HCT116 (cell line): ENCODE results near the gene LCOR. TPM values are rescaled to one million over a fixed set of nuclear protein-coding genes. Genes with fewer than 3 reads are reported as not detected.

Experiments
- ATAC-seq: fragments of 200-7000 bp; cut with Tn5 transposase; 2 replicates; pipeline ENCODE4 v1.9.1; 2020; ENCODE audit warnings: mild to moderate bottlenecking, moderate library complexity
- BruUV-seq: library from RNA; stranded (reverse); fragments of 400-500 nt; replicated peaks from 2 replicates; lab custom pipeline; 2021; lab: Mats Ljungman, UMichigan
- CTCF ChIA-PET: fragments of 300-600 bp; sonication (Branson Sonifier 250); formaldehyde crosslinking; loops from one replicate; lab custom pipeline; 2021; ENCODE audit warnings: antibody characterized with exemption; lab: Charles Lee
- POLR2A ChIA-PET: fragments of 300-600, 350-600 bp; sonication (Branson Sonifier 250); formaldehyde crosslinking; loops from one replicate; lab custom pipeline; 2021; ENCODE audit warnings: antibody characterized with exemption; lab: Charles Lee
- RAD21 ChIA-PET, 2 experiments: fragments of 300-600 bp; sonication (Branson Sonifier 250); formaldehyde crosslinking; loops; one replicate each; lab custom pipeline; 2023; ENCODE audit warnings: low total read pairs in 2 of 2; ENCODE audit not compliant: uncharacterized antibody in 2 of 2, unreplicated experiment in 2 of 2, low non-redundant PET in 1 of 2; lab: Charles Lee
- DNase-seq: peaks from one replicate; pipeline ENCODE4 v3.0.0-alpha.2; 2010; ENCODE audit warnings: low read depth, low spot score
- H2AFZ ChIP-seq: fragments of 200-600 bp; shearing (Covaris generic), sonication (generic); 2 replicates; pipeline ENCODE4 v1.6.1; 2017; ENCODE audit warnings: low read depth, mixed run types, mixed read lengths, antibody characterized with exemption, low read length; ENCODE audit not compliant: poor library complexity, severe bottlenecking
- H3K27ac ChIP-seq: 2 replicates; pipeline ENCODE4 v1.5.1; 2012; ENCODE audit warnings: low read depth, low read length
- H3K27me3 ChIP-seq: fragments of 200-600 bp; sonication (generic); 2 replicates; pipeline ENCODE4 v1.6.1; 2016; ENCODE audit warnings: mixed run types, low read length, mixed read lengths; ENCODE audit not compliant: insufficient read depth
- H3K36me3 ChIP-seq, 2 experiments: fragments of 200-500 bp in 1 of 2; fragments of 200-600 bp in 1 of 2; sonication (Bioruptor generic) in 1 of 2; sonication (generic) in 1 of 2; 2 replicates each; pipeline versions ENCODE4 v1.5.1 to v1.6.1; 2014 to 2016; ENCODE audit warnings: low read length in 2 of 2, inconsistent platforms in 1 of 2, mixed read lengths in 1 of 2, mixed run types in 1 of 2; ENCODE audit not compliant: insufficient read depth in 2 of 2, control insufficient read depth in 1 of 2
- H3K4me1 ChIP-seq, 2 experiments: fragments of 200-600 bp in 1 of 2; sonication (generic) in 1 of 2; 2 replicates each; pipeline versions ENCODE4 v1.5.1 to v1.6.1; 2012 to 2017; ENCODE audit warnings: low read length in 2 of 2, inconsistent platforms in 1 of 2, mild to moderate bottlenecking in 1 of 2, mixed read lengths in 1 of 2, mixed run types in 1 of 2, moderate library complexity in 1 of 2; ENCODE audit not compliant: insufficient read depth in 2 of 2, control insufficient read depth in 1 of 2
- H3K4me2 ChIP-seq: fragments of 200-600 bp; sonication (generic); 2 replicates; pipeline ENCODE4 v1.6.1; 2017; ENCODE audit warnings: mixed run types, low read length, mixed read lengths
- H3K4me3 ChIP-seq, 2 experiments: fragments of 200-600 bp in 1 of 2; sonication (generic) in 1 of 2; replicated peaks in 1 of 2; 2 replicates each; pipeline ENCODE4 v1.5.1; 2011 to 2016; ENCODE audit warnings: low read length in 2 of 2, control low read depth in 1 of 2, low read depth in 1 of 2, mild to moderate bottlenecking in 1 of 2, mixed read lengths in 1 of 2, mixed run types in 1 of 2
- H3K79me2 ChIP-seq: fragments of 200-600 bp; sonication (generic); 2 replicates; pipeline ENCODE4 v1.6.1; 2017; ENCODE audit warnings: mild to moderate bottlenecking, mixed run types, low read length, moderate library complexity, mixed read lengths; ENCODE audit not compliant: insufficient read depth
- H3K9ac ChIP-seq: fragments of 200-600 bp; sonication (generic); 2 replicates; pipeline ENCODE4 v1.6.1; 2016; ENCODE audit warnings: low read length, mixed read lengths
- H3K9me2 ChIP-seq: fragments of 200-600 bp; sonication (generic), shearing (Covaris generic); 2 replicates; pipeline ENCODE4 v1.6.1; 2017; ENCODE audit warnings: mixed run types, mild to moderate bottlenecking, moderate library complexity; ENCODE audit not compliant: insufficient read depth
- H3K9me3 ChIP-seq, 2 experiments: fragments of 200-500 bp in 1 of 2; fragments of 200-600 bp in 1 of 2; sonication (Bioruptor generic) in 1 of 2; sonication (generic) in 1 of 2; 2 replicates each; pipeline ENCODE4 v1.6.1; 2014 to 2017; ENCODE audit warnings: low read length in 2 of 2, mixed read lengths in 2 of 2, inconsistent platforms in 1 of 2, low read depth in 1 of 2, mild to moderate bottlenecking in 1 of 2, mixed run types in 1 of 2, moderate library complexity in 1 of 2; ENCODE audit not compliant: control insufficient read depth in 1 of 2, insufficient read depth in 1 of 2
- H4K20me1 ChIP-seq: fragments of 200-600 bp; sonication (generic), shearing (Covaris generic); 2 replicates; pipeline ENCODE4 v1.6.1; 2017; ENCODE audit warnings: mixed run types, mild to moderate bottlenecking, moderate library complexity; ENCODE audit not compliant: insufficient read depth
- ATF3 ChIP-seq: IDR thresholded peaks from 2 replicates; pipeline ENCODE4 v1.6.1; 2012
- CBX3 ChIP-seq: IDR thresholded peaks from 2 replicates; pipeline ENCODE4 v1.6.1; 2012; ENCODE audit warnings: low read depth
- CEBPB ChIP-seq: IDR thresholded peaks from 2 replicates; pipeline ENCODE4 v1.6.1; 2012; ENCODE audit warnings: low read depth
- FOSL1 ChIP-seq: IDR thresholded peaks from 2 replicates; pipeline ENCODE4 v1.6.1; 2012; ENCODE audit warnings: low read depth
- JUND ChIP-seq: IDR thresholded peaks from 2 replicates; pipeline ENCODE4 v1.6.1; 2012
- MAX ChIP-seq: IDR thresholded peaks from 2 replicates; pipeline ENCODE4 v1.6.1; 2012
- POLR2A ChIP-seq: IDR thresholded peaks from 2 replicates; pipeline ENCODE4 v1.7.0; 2011; ENCODE audit warnings: borderline replicate concordance; ENCODE audit not compliant: insufficient read depth, insufficient read length; ENCODE audit errors: extremely low read depth
- SIN3A ChIP-seq: IDR thresholded peaks from 2 replicates; pipeline ENCODE4 v1.6.1; 2012; ENCODE audit warnings: low read depth
- SP1 ChIP-seq: IDR thresholded peaks from 2 replicates; pipeline ENCODE4 v1.6.1; 2012; ENCODE audit warnings: low read depth
- SRF ChIP-seq: IDR thresholded peaks from 2 replicates; pipeline ENCODE4 v1.6.1; 2012; ENCODE audit warnings: low read depth
- TCF7L2 ChIP-seq: IDR thresholded peaks from 2 replicates; pipeline ENCODE4 v1.7.0; 2011; ENCODE audit warnings: borderline replicate concordance, inconsistent platforms; ENCODE audit not compliant: insufficient read depth, insufficient read length; ENCODE audit errors: extremely low read depth
- YY1 ChIP-seq: IDR thresholded peaks from 2 replicates; pipeline ENCODE4 v1.6.1; 2011; ENCODE audit warnings: low read length, low read depth, moderate library complexity, mild to moderate bottlenecking; ENCODE audit not compliant: insufficient replicate concordance; ENCODE audit errors: extremely low read depth
- ZBTB33 ChIP-seq: IDR thresholded peaks from 2 replicates; pipeline ENCODE4 v1.6.1; 2011; ENCODE audit warnings: mild to moderate bottlenecking, low read length, moderate library complexity; ENCODE audit not compliant: insufficient replicate concordance; ENCODE audit errors: extremely low read depth
- intact Hi-C: fragments of 100-400 bp; cut with micrococcal nuclease; formaldehyde crosslinking; loops from 2 replicates; pipeline ENCODE4 v1.10.0; 2022
- total RNA-seq: library from RNA; stranded (reverse); gene quantifications from one replicate; pipeline ENCODE4 v1.2.1, GENCODE V29; 2021; ENCODE audit not compliant: unreplicated experiment
- TF ChIP-seq, protein P1 (sequence below), 3 experiments: fragments of 200-600 bp in 1 of 3; sonication (generic) in 1 of 3; IDR thresholded peaks in 2 of 3; conservative IDR thresholded peaks in 1 of 3; 2 replicates each; pipeline ENCODE4 v1.5.1; 2012 to 2017; ENCODE audit warnings: low read depth in 2 of 3, low read length in 2 of 3, antibody characterized with exemption in 1 of 3, borderline replicate concordance in 1 of 3, control low read depth in 1 of 3, mild to moderate bottlenecking in 1 of 3, mixed read lengths in 1 of 3, mixed run types in 1 of 3, moderate library complexity in 1 of 3; ENCODE audit not compliant: insufficient read depth in 1 of 3

The LCOR gene
- total RNA-seq, 1 experiment from 2014 or later, result 59.9 TPM

GRCh38 chr10:96986200-96986856 is 154.2 kb downstream of the LCOR start:
- ChIA-PET POLR2A (no interaction called here), RAD21 (no interaction called here)

GRCh38 chr10:96987141-96987841 is 155.2 kb downstream of the LCOR start:
- Histone ChIP-seq H3K9me2 (no peaks in the 10 kb centered on the region), H3K27me3 (no peaks in the 10 kb centered on the region), H3K79me2 (no peaks in the 10 kb centered on the region), H3K4me1 (no peaks in the 10 kb centered on the region), H3K4me2 (no peak overlapping the region), H3K9me3 (no peaks in the 10 kb centered on the region), H3K36me3 (no peaks in the 10 kb centered on the region), H2AFZ (no peak overlapping the region), H3K4me3 (no peak overlapping the region), H4K20me1 (no peaks in the 10 kb centered on the region), H3K27ac (no peak overlapping the region), H3K9ac (no peak overlapping the region)
- intact Hi-C loops, result no loop called here
- RAD21 ChIA-PET, result no interaction called here
- DNase-seq, result no peak
- POLR2A ChIA-PET, result no interaction called here
- BruUV-seq, result no TSS peak
- CTCF ChIA-PET, result no interaction called here
- no peak for ATAC-seq
- TF ChIP-seq YY1 (no peak), ZBTB33 (no peak), MAX (no peak), SRF (no peak), JUND (no peak), SIN3A (no peak), POLR2A (no peak), SP1 (no peak), TCF7L2 (no peak), ATF3 (no peak), CEBPB (no peak), FOSL1 (no peak)
- TF ChIP-seq, protein P1, sequence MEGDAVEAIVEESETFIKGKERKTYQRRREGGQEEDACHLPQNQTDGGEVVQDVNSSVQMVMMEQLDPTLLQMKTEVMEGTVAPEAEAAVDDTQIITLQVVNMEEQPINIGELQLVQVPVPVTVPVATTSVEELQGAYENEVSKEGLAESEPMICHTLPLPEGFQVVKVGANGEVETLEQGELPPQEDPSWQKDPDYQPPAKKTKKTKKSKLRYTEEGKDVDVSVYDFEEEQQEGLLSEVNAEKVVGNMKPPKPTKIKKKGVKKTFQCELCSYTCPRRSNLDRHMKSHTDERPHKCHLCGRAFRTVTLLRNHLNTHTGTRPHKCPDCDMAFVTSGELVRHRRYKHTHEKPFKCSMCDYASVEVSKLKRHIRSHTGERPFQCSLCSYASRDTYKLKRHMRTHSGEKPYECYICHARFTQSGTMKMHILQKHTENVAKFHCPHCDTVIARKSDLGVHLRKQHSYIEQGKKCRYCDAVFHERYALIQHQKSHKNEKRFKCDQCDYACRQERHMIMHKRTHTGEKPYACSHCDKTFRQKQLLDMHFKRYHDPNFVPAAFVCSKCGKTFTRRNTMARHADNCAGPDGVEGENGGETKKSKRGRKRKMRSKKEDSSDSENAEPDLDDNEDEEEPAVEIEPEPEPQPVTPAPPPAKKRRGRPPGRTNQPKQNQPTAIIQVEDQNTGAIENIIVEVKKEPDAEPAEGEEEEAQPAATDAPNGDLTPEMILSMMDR (IDR thresholded peaks at IDR 0.05 in 2 of 3, conservative IDR thresholded peaks at IDR 0.05 in 1 of 3; ENCODE audit: borderline replicate concordance in 1 of 3, insufficient read depth in 1 of 3, low read depth in 2 of 3, low read length in 2 of 3), result no peak

More at GRCh38 chr10:96986200-96986856, 154.2 kb downstream of the LCOR start:
- Histone ChIP-seq H3K27ac (no peak overlapping the region), H3K27me3 (no peaks in the 10 kb centered on the region), H3K4me2 (no peak overlapping the region), H3K4me1 (no peaks in the 10 kb centered on the region), H3K9ac (no peak overlapping the region), H3K36me3 (0 out of 4 replicates have a peak, but pooled peaks cover 3% of the 10 kb centered on the region in 2 experiments), H3K9me2 (no peaks in the 10 kb centered on the region), H3K4me3 (no peak overlapping the region), H3K9me3 (no peaks in the 10 kb centered on the region), H4K20me1 (no peaks in the 10 kb centered on the region), H3K79me2 (no peaks in the 10 kb centered on the region), H2AFZ (no peak overlapping the region)
- intact Hi-C loops, result no loop called here
- no peak for DNase-seq
- BruUV-seq, result no TSS peak
- CTCF ChIA-PET, result no interaction called here
- no peak for TF ChIP-seq CBX3
- no peak for TF ChIP-seq POLR2A
- no peak for TF ChIP-seq JUND
- ATAC-seq, result no peak
